DMS153 treated with DMSO at 0.1 percent for 48 hours (cell line): Measurements from ENCODE around the gene YARS2.
"Not testable (repeated sequence)": the region's sequence is repeated elsewhere in the genome, so short reads cannot be mapped to it uniquely, and the experiment has no call there.

Source experiments
- DNase-seq: peaks from one replicate; lab custom pipeline; 2025; ENCODE audit not compliant: unreplicated experiment; lab: John Stamatoyannopoulos, UW

YARS2 gene

GRCh38 chr12:32753605-32754004, 2.1 kb downstream of the YARS2 start:
- no peak for DNase-seq

- no peak for DNase-seq
Observed at GRCh38 chr12:32743264-32743663, 12.4 kb downstream of the YARS2 start.

GRCh38 chr12:32742133-32742532, 13.6 kb downstream of the YARS2 start:
- no peak for DNase-seq

- DNase-seq, result no peak
Observed at GRCh38 chr12:32739279-32739678, 16.4 kb downstream of the YARS2 start.

- DNase-seq, result no peak
Observed at GRCh38 chr12:32737715-32738114, 18.0 kb downstream of the YARS2 start.

- no peak for DNase-seq
Observed at GRCh38 chr12:32736445-32736844, 19.3 kb downstream of the YARS2 start.

- no peak for DNase-seq
Observed at GRCh38 chr12:32734952-32735351, 20.7 kb downstream of the YARS2 start.

GRCh38 chr12:32727237-32727636, 28.5 kb downstream of the YARS2 start:
- DNase-seq, result no peak

GRCh38 chr12:32726286-32726685, 29.4 kb downstream of the YARS2 start:
- no peak for DNase-seq

GRCh38 chr12:32725308-32725707, 30.4 kb downstream of the YARS2 start:
- DNase-seq, result not testable (repeated sequence)

GRCh38 chr12:32718926-32719325, 36.8 kb downstream of the YARS2 start:
- no peak for DNase-seq

GRCh38 chr12:32714772-32715171, 40.9 kb downstream of the YARS2 start:
- DNase-seq, result no peak

- DNase-seq, result no peak
Observed at GRCh38 chr12:32708926-32709325, 46.8 kb downstream of the YARS2 start.

- DNase-seq, result no peak
Observed at GRCh38 chr12:32706335-32707024, 49.2 kb downstream of the YARS2 start.

GRCh38 chr12:32705783-32706182, 49.9 kb downstream of the YARS2 start:
- DNase-seq, result no peak

- DNase-seq, result no peak
Observed at GRCh38 chr12:32702946-32703345, 52.8 kb downstream of the YARS2 start.

GRCh38 chr12:32702473-32702872, 53.2 kb downstream of the YARS2 start:
- no peak for DNase-seq

GRCh38 chr12:32699437-32699836, 56.3 kb downstream of the YARS2 start:
- DNase-seq, result not testable (repeated sequence)

- DNase-seq, result peak; percentile 40
Observed at GRCh38 chr12:32698285-32698684, 57.4 kb downstream of the YARS2 start.

- no peak for DNase-seq
Observed at GRCh38 chr12:32697445-32697844, 58.3 kb downstream of the YARS2 start.
